GM11168 (cell line): ENCODE results near the gene BLTP1.

Experiments
- in situ Hi-C: fragments of 300-500 bp; cut with MboI; formaldehyde crosslinking; loops from one replicate; pipeline ENCODE4 v1.12.0; 2022; ENCODE audit warnings: low sequenced_read_pairs; ENCODE audit not compliant: unreplicated experiment

BLTP1 gene

GRCh38 chr4:122170775-122171174 is 18.6 kb downstream of the BLTP1 start:
- in situ Hi-C loops: no loop called here

DNA sequence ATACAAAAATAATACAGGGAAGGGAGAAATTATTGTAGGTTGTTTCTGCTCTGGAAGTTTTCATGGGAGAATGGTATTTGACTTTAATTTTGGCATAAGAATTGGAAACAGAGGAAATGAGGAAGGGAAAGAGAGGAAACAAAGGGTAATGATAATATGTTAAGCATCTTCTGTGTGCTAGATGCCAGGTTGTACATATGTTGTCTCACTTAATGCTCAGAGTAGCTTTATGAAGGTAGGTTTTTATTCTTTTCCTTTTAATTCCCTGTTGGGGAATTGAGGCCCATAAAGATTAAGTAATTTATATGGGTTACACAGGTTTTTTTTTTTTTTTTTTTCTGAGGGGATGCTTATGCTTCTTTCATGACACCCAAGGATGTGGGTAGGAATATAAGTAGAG is 19.2 kb downstream of the BLTP1 start:
- in situ Hi-C loops: no loop called here

- in situ Hi-C loops: no loop called here
These were observed 20.1 kb downstream of the BLTP1 start for GRCh38 chr4:122172266-122172665.

GRCh38 chr4:122178961-122179360 is 26.8 kb downstream of the BLTP1 start:
- in situ Hi-C loops: no loop called here

DNA sequence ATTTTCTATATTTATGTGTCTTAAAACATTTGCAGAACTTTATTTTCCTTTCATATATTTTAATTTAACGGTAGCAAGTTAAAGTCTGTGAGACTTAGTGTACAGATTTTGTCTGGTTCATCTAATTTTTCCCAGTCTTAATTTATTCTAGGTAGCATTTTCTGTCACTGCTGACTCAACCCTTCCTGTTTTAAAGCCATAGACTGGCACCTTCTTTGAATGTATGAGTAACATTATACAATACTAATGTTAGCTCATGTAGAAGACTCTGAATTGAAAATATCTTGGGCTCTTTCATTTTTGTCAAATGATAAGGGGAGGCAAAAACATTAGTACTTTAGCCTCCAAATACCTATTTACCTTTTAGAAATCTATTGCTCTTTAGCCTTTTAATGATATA is 43.6 kb downstream of the BLTP1 start:
- in situ Hi-C loops: no loop called here
